Right lobe of liver (tissue), 6 donors: ENCODE measurements around the gene ZNF154. TPM values are rescaled to one million over a fixed set of nuclear protein-coding genes. Genes with fewer than 3 reads are reported as not detected.
"Not testable (repeated sequence)": the region's sequence is repeated elsewhere in the genome, so short reads cannot be mapped to it uniquely, and the experiment has no call there.

Experiments
- ATAC-seq, 4 donors: fragments of 200-7000 bp; cut with Tn5 transposase; one replicate each; pipeline ENCODE4 v1.9.1; 2020; ENCODE audit warnings: mild to moderate bottlenecking in 4 of 4, moderate library complexity in 4 of 4
- DNase-seq, 3 donors: peaks; one replicate each; pipeline ENCODE4 v3.0.0-alpha.2; 2020
- H3K27ac ChIP-seq, 3 donors: fragments of 200-600 bp; one replicate each; pipeline ENCODE4 v1.8.0; 2022
- H3K27me3 ChIP-seq, 2 donors: fragments of 200-600 bp; one replicate each; pipeline ENCODE4 v1.8.0; 2022
- H3K36me3 ChIP-seq, 4 donors: fragments of 200-600 bp; sonication (generic) in 1 of 4; one replicate each; pipeline versions ENCODE4 v1.5.1 to v1.8.0; 2017 to 2022; ENCODE audit warnings: control low read depth in 1 of 4
- H3K4me1 ChIP-seq, 4 donors: fragments of 200-600 bp; sonication (generic) in 1 of 4; one replicate each; pipeline versions ENCODE4 v1.5.1 to v1.8.0; 2017 to 2022; ENCODE audit warnings: control low read depth in 1 of 4
- H3K4me3 ChIP-seq, 3 donors: fragments of 200-600 bp; one replicate each; pipeline ENCODE4 v1.8.0; 2022
- H3K9me3 ChIP-seq, 4 donors: fragments of 200-600 bp; sonication (generic) in 1 of 4; one replicate each; pipeline versions ENCODE4 v1.5.1 to v1.8.0; 2017 to 2022; ENCODE audit warnings: control low read depth in 1 of 4
- CTCF ChIP-seq, 4 donors: fragments of 200-600 bp in 3 of 4; fragments of 450-650 bp in 1 of 4; IDR thresholded peaks; one replicate each; pipeline versions ENCODE4 v1.5.1 to v1.8.0; 2016 to 2022; ENCODE audit warnings: antibody characterized with exemption in 4 of 4, mild to moderate bottlenecking in 2 of 4
- POLR2A ChIP-seq: fragments of 450-650 bp; IDR thresholded peaks from one replicate; pipeline ENCODE4 v1.6.1; 2017; ENCODE audit warnings: antibody characterized with exemption, mild to moderate bottlenecking
- WGBS: methylation state at CpG from one replicate; pipeline ENCODE4 v1.1.6; 2018; ENCODE audit warnings: low coverage, low lambda C conversion rate; ENCODE audit not compliant: insufficient coverage; ENCODE audit errors: missing lambda C conversion rate; 5-methylcytosine and 5-hydroxymethylcytosine counted together
- intact Hi-C, 2 donors: fragments of 100-400 bp; cut with DNase I; formaldehyde crosslinking; loops; one replicate each; pipeline versions ENCODE4 v1.11.2 to v1.14.1; 2022
- total RNA-seq, 6 experiments: library from RNA; depleted of rRNA in 2 of 6; stranded (reverse); fragments of >200 nt in 2 of 6; fragmentation: NEBNext Ultra II Directional in 3 of 6; extraction: Animal tissue kit (Norgen Biotek cat#: 25700) in 3 of 6; gene quantifications; one replicate each; pipeline versions ENCODE4 v1.1.0 to v1.2.4, GENCODE V29; 2016 to 2023
- donor health status: DM: no; HTN: yes; CAD: no.
- donor health status: DM: no; HTN: no; CAD: no.
- donor health status: DM: no; HTN: no; CAD: no.
- donor health status: DM: no; HTN: yes; CAD: no.
- donor health status: DM: no; HTN: yes; CAD: no.

Gene ZNF154
- total RNA-seq, 6 experiments from 2014 or later: 0.31 to 1.2 (median 0.60) TPM

- Histone ChIP-seq H3K36me3 (peaks cover 7 to 39% (median 25%) of the 10 kb centered on the region in 4 donors), H3K4me3 (peak overlapping the region in 2 of 3 donors; percentile 89 to 96)
- intact Hi-C loops: loop anchor here in 1 of 2 donors (10.0 kb wide), 1 partner anchor 157 kb away; no protein-coding TSS in a partner anchor
These were observed 39.0 kb upstream of the ZNF154 start for GRCh38 chr19:57748029-57748428.

GRCh38 chr19:57747472-57747807 is 38.4 kb upstream of the ZNF154 start:
- Histone ChIP-seq H3K9me3 (peaks cover 0 to 9% (median 0%) of the 10 kb centered on the region in 4 donors), H3K27me3 (no peaks in the 10 kb centered on the region), H3K27ac (no peak overlapping the region), H3K4me3 (peak overlapping the region; percentile 82 to 96 (median 89)), H3K4me1 (peaks cover 0 to 13% (median 0%) of the 10 kb centered on the region in 4 donors), H3K36me3 (peaks cover 2 to 33% (median 20%) of the 10 kb centered on the region in 4 donors)
- no peak for ATAC-seq
- DNase-seq: no peak
- TF ChIP-seq POLR2A: no peak
- 39% methylated on average over 4 of the region's 6 CpGs for WGBS
- intact Hi-C loops: loop anchor here in 1 of 2 donors (10.0 kb wide), 1 partner anchor 157 kb away; no protein-coding TSS in a partner anchor

More at GRCh38 chr19:57748029-57748428, 39.0 kb upstream of the ZNF154 start:
- DNase-seq: no peak
- H3K27me3 ChIP-seq: no peaks in the 10 kb centered on the region
- ATAC-seq: no peak
- peaks cover 0 to 13% (median 0%) of the 10 kb centered on the region in 4 donors for H3K4me1 ChIP-seq
- 87% methylated on average over 2 of the region's 3 CpGs for WGBS
- TF ChIP-seq POLR2A (no peak), CTCF (IDR thresholded peaks at IDR 0.05) (no peak)
- peaks cover 0 to 9% (median 0%) of the 10 kb centered on the region in 4 donors for H3K9me3 ChIP-seq
- H3K27ac ChIP-seq: no peak overlapping the region

- H3K27ac ChIP-seq: peak within 1 kb of the TSS; percentile 40 to 74 (median 41)
These were observed 37.8 kb upstream of the ZNF154 start, which contains the start of gene ZNF776 for GRCh38 chr19:57746580-57747471. ZNF776 (plus strand) TSS chr19:57746815; CDS start chr19:57747059, 244 bp downstream.

GRCh38 chr19:57738770-57739169 is 29.8 kb upstream of the ZNF154 start:
- 90% methylated on average over 6 of the region's 7 CpGs for WGBS
- H3K9me3 ChIP-seq, DNase-seq, ATAC-seq, H3K27me3 ChIP-seq, H3K4me3 ChIP-seq, H3K27ac ChIP-seq, H3K36me3 ChIP-seq, H3K4me1 ChIP-seq: not testable (repeated sequence)
- intact Hi-C loops: loop anchor here in 1 of 2 donors (10.0 kb wide), 1 partner anchor 416 kb away; the partner anchor contains the start of gene ZNF329

More at GRCh38 chr19:57746580-57747471, 37.8 kb upstream of the ZNF154 start, which contains the start of gene ZNF776:
- peaks cover 0 to 13% (median 0%) of the 10 kb centered on the region in 4 donors for H3K4me1 ChIP-seq
- peak; percentile 74 to 86 (median 84) for DNase-seq
- H3K27me3 ChIP-seq: no peaks in the 10 kb centered on the region
- peak within 1 kb of the TSS; percentile 82 to 96 (median 89) for H3K4me3 ChIP-seq
- peaks cover 0 to 27% (median 14%) of the 10 kb centered on the region in 4 donors for H3K36me3 ChIP-seq
- intact Hi-C loops: loop anchor here in 1 of 2 donors (10.0 kb wide), 1 partner anchor 158 kb away; no protein-coding TSS in a partner anchor
- WGBS: under 1% methylated on average over 22 of the region's 51 CpGs
- TF ChIP-seq POLR2A (no peak), CTCF (IDR thresholded peaks at IDR 0.05) (no peak)
- H3K9me3 ChIP-seq: peaks cover 0 to 9% (median 0%) of the 10 kb centered on the region in 4 donors
- peak; percentile 97 to 99 (median 98) for ATAC-seq

GRCh38 chr19:57738320-57738719 is 29.3 kb upstream of the ZNF154 start:
- intact Hi-C loops: loop anchor here in 1 of 2 donors (10.0 kb wide), 1 partner anchor 416 kb away; the partner anchor contains the start of gene ZNF329
- peak; percentile 66 to 72 (median 70) for TF ChIP-seq CTCF (IDR thresholded peaks at IDR 0.05)
- ATAC-seq (peak; percentile 75 to 88 (median 82)), DNase-seq (peak; percentile 56 to 73 (median 67))
- H3K27me3 ChIP-seq, H3K4me1 ChIP-seq, H3K36me3 ChIP-seq, H3K27ac ChIP-seq, H3K4me3 ChIP-seq, H3K9me3 ChIP-seq: not testable (repeated sequence)
- WGBS: 7% methylated on average over 5 of the region's 10 CpGs
